ENCODE data around the gene FAM111B.
"Not testable (repeated sequence)": the region's sequence is repeated elsewhere in the genome, so short reads cannot be mapped to it uniquely, and the experiment has no call there.

DNA sequence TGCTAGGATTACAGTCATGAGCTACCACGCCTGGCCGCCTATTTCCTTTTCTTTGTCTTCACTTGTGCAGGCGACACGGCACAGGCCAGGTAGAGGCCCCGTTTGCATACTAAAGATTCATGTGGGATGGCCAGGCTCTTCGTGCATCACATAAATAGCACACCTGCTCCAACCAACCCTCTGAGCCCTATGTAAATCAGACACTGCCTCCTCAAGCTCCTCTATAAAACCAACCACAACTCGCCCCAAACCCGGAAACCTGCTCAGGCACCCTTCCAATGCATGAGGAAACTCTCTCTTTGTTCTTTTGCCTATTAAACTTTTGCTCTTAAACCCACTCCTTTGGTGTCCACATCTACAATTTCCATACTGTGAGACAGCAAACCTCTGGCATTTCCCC, 9.1 kb upstream of the FAM111B start:
- not testable (repeated sequence) for TF ChIP-seq CTCF (IDR thresholded peaks at IDR 0.05 in 2 of 3, conservative IDR thresholded peaks at IDR 0.05 in 1 of 3; ENCODE audit: borderline replicate concordance in 1 of 3, insufficient read depth in 1 of 3, low read depth in 2 of 3, low read length in 2 of 3); REST (IDR thresholded peaks at IDR 0.05; ENCODE audit: low read depth); EZH2 (IDR thresholded peaks at IDR 0.05); SRF (IDR thresholded peaks at IDR 0.05; ENCODE audit: low read depth); POLR2A (IDR thresholded peaks at IDR 0.05; ENCODE audit: borderline replicate concordance, extremely low read depth, insufficient read depth, insufficient read length); ZNF274 (IDR thresholded peaks at IDR 0.05; ENCODE audit: low read depth, low read length); POLR2AphosphoS5 (IDR thresholded peaks at IDR 0.05; ENCODE audit: low read depth, low read length); EZH2phosphoT487 (IDR thresholded peaks at IDR 0.05; ENCODE audit: borderline replicate concordance); FOSL1 (IDR thresholded peaks at IDR 0.05; ENCODE audit: low read depth); ZFX (IDR thresholded peaks at IDR 0.05)
- TF ChIP-seq, protein P1, sequence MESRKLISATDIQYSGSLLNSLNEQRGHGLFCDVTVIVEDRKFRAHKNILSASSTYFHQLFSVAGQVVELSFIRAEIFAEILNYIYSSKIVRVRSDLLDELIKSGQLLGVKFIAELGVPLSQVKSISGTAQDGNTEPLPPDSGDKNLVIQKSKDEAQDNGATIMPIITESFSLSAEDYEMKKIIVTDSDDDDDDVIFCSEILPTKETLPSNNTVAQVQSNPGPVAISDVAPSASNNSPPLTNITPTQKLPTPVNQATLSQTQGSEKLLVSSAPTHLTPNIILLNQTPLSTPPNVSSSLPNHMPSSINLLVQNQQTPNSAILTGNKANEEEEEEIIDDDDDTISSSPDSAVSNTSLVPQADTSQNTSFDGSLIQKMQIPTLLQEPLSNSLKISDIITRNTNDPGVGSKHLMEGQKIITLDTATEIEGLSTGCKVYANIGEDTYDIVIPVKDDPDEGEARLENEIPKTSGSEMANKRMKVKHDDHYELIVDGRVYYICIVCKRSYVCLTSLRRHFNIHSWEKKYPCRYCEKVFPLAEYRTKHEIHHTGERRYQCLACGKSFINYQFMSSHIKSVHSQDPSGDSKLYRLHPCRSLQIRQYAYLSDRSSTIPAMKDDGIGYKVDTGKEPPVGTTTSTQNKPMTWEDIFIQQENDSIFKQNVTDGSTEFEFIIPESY (IDR thresholded peaks at IDR 0.05; ENCODE audit: extremely low read depth, insufficient replicate concordance, low read length), result not testable (repeated sequence)

Measured in HCT116 (cell line).